HG03378 (cell line): ENCODE results near the gene PIAS4.
"Not testable (repeated sequence)": the region's sequence is repeated elsewhere in the genome, so short reads cannot be mapped to it uniquely, and the experiment has no call there.

Experiments used
- ATAC-seq: cut with Tn5 transposase; IDR thresholded peaks from one replicate; pipeline ENCODE4 v1.9.1; 2021; ENCODE audit warnings: mild to moderate bottlenecking, moderate library complexity; ENCODE audit not compliant: unreplicated experiment

PIAS4 gene

GRCh38 chr19:3990815-3991117 lies 16.8 kb upstream of the PIAS4 start:
- no peak for ATAC-seq

GRCh38 chr19:3995607-3996006 lies 11.9 kb upstream of the PIAS4 start:
- no peak for ATAC-seq

GRCh38 chr19:3998667-3999412 lies 8.7 kb upstream of the PIAS4 start:
- ATAC-seq = not testable (repeated sequence)

GRCh38 chr19:4000798-4001197 lies 6.7 kb upstream of the PIAS4 start:
- ATAC-seq = not testable (repeated sequence)

GRCh38 chr19:4005436-4005835 lies 2.1 kb upstream of the PIAS4 start:
- ATAC-seq = not testable (repeated sequence)

- ATAC-seq = no peak
Observed at GRCh38 chr19:4007836-4008539, 452 bp downstream of the PIAS4 start.

GRCh38 chr19:4009990-4010807 lies 2.7 kb downstream of the PIAS4 start:
- ATAC-seq = no peak

GRCh38 chr19:4010808-4011110 lies 3.2 kb downstream of the PIAS4 start:
- no peak for ATAC-seq

GRCh38 chr19:4011430-4011829 lies 3.9 kb downstream of the PIAS4 start:
- not testable (repeated sequence) for ATAC-seq

- no peak for ATAC-seq
Observed at GRCh38 chr19:4012092-4012974, 4.8 kb downstream of the PIAS4 start.

GRCh38 chr19:4012975-4013634 lies 5.6 kb downstream of the PIAS4 start:
- ATAC-seq = no peak

GRCh38 chr19:4013886-4014540 lies 6.5 kb downstream of the PIAS4 start:
- no peak for ATAC-seq

- ATAC-seq = no peak
Observed at GRCh38 chr19:4014541-4015491, 7.3 kb downstream of the PIAS4 start.

GRCh38 chr19:4015705-4016402 lies 8.3 kb downstream of the PIAS4 start:
- ATAC-seq = no peak

GRCh38 chr19:4016486-4016885 lies 8.9 kb downstream of the PIAS4 start:
- ATAC-seq = no peak

- no peak for ATAC-seq
Observed at GRCh38 chr19:4016903-4017638, 9.5 kb downstream of the PIAS4 start.

GRCh38 chr19:4018140-4018613 lies 10.6 kb downstream of the PIAS4 start:
- ATAC-seq = no peak
